HG03175 (cell line): ENCODE measurements around the gene SPEM2.
A peak's percentile ranks its signal among the peaks of the same experiment; 100 is the strongest.

Experiments used
- ATAC-seq: cut with Tn5 transposase; IDR thresholded peaks from one replicate; pipeline ENCODE4 v1.9.1; 2021; ENCODE audit warnings: mild to moderate bottlenecking, moderate library complexity; ENCODE audit not compliant: unreplicated experiment

Gene SPEM2

DNA sequence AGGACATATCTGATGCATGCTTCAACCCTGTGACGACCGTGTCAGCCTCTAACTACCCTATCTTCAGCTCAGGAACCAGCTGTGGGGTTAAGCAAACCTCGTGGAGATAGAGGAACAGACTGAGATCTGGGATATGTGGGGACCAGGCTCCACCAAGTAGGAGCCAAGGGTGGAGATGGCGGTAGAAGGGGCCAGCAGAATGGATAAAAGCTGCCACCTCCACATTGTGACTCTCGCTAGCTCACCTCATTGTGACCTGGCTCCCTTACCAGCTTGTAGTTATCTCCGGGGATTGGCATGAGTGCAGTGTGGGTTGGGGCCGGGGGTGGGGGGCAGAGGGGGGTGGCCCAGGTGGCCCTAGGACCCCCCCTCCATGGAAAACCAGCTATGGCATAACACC lies at the start of gene SPEM2:
Gene SPEM2, plus strand, starts transcription at position 301 of the 400 bp plus-strand sequence. Its CDS starts 73 bp downstream, at position 374.
- no peak for ATAC-seq

DNA sequence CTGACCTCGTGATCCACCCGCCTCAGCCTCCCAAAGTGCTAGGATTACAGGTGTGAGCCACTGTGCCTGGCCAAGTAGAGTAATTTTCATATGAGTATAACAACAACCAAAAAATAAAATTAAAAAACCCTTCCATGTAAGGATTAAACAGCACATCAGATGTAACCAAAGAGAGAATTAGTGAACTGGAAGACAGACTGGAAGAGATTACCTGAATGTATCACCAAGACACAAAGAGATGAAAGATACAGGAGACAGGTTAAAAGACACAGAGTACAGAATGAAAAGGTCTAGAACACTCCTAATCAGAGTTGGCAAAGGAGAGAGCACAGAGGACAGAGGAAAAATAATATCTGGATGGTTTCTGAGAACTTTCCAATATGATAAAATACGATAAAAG lies 46.3 kb upstream of the SPEM2 start:
- ATAC-seq: no peak

DNA sequence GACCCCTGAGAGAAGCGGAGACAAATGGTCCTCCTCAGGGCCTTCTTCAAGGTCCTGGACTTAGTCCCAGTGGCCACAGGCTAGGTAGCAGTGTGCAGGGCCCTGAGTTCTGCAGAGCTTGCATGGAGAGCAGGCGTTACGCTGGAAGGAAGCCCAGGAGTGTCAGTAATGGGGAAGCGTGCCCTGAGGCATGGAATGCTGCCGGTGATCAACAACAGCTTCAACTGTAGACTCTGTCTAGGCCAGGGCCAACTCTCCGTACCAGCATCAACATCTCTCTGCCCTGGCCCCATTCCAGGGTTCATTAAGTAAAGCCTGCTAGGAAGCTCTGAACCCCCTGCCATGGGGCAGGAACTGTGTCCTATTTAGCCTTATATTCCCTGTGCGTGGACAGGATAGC lies 45.1 kb upstream of the SPEM2 start:
- no peak for ATAC-seq

DNA sequence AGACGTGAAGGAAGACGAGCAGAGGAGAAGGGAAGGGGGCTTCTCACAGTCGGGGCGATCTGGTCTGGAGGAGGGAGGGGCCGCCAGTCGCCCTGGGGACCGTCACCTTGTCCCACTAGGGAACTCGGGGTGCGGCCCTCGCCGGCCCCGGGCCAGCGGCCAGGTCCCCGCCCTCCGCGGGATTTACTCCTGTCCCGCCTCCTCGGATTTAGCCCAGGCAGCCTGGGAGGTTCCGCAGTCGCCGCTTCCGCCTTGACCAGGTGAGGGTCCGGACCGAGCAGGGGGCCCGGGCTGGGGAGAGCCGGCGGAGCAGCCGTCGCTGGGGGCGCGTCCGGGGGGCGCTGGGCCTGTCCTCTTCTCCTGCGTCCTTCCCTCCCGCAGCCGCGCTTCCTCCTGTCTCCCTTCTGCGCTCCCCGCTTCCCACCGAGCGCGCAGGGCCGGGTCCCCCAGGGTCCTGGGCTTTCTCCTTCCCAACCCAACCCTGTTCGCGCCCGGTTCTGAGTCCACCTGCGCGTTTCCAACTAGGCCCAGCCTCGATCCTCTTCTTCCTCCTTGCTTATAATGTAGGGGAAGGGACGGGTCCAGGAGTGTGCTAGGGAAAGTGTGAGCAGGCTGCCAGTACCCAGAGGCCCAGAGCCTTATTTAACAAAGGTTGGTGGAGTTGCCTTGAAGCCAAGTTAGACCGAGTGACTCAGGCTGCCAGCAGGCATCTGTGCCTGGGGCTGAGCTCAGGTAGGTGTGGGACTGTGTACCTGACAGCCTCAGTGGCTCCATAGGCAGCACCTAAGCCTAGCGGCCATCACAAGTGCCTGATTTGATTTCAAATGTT lies 44.3 kb upstream of the SPEM2 start, which contains the start of gene TNK1:
Gene TNK1, plus strand, starts transcription at position 235 of the 829 bp plus-strand sequence. CDS start 1,838 bp downstream, outside the sequence.
- no peak for ATAC-seq

DNA sequence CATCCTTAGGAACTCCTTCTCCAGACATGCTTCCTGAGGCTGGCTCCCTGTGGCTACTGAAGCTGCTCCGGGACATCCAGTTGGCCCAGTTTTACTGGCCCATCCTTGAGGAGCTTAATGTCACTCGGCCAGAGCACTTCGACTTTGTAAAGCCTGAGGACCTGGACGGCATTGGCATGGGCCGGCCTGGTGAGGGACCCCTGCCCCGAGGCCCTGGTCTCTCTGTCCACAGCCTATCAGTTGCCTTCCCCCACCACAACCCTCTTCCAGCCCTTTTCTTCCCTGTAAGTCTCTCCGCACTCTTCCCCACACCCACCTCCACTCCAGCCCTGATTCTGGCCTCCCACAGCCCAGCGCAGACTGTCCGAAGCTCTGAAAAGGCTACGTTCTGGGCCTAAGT lies 42.5 kb upstream of the SPEM2 start:
- ATAC-seq: no peak

DNA sequence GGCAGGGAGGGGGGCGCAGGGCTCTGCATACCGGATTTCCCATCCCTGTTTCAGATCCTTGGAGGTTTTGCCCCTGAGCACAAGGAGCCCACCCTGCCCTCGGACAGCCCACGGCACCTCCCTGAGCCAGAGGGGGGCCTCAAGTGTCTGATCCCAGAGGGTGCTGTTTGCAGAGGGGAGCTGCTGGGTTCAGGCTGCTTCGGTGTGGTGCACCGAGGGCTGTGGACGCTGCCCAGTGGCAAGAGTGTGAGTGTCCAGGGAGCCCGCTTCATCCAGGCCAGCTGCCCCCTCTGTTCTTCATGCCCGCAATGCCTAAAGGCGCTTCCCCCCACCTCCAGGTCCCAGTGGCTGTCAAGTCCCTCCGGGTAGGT lies 42.1 kb upstream of the SPEM2 start:
- ATAC-seq: no peak

DNA sequence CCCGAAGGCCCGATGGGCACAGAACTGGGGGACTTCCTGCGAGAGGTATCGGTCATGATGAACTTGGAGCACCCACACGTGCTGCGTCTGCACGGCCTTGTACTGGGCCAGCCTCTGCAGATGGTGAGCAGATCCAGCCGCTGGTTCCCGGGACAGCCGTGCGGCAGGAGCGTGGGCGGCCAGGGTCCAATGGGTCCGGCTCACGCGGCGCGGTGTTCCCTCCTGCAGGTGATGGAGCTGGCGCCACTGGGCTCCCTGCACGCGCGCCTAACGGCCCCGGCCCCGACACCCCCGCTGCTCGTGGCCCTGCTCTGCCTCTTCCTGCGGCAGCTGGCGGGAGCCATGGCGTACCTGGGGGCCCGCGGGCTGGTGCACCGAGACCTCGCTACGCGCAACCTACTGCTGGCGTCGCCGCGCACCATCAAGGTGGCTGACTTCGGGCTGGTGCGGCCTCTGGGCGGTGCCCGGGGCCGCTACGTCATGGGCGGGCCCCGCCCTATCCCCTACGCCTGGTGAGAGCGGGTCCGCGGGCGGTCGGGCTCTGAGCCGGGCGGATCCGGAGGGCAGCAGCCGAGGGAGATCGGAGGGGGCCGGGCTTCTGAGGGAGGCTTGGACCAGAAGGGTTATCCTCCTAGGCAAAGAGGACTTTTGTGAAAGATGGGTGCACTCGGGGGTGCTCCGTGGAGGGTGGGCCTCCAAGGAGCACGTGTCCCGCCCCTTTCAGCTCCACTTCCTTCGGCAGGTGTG lies 41.5 kb upstream of the SPEM2 start:
- ATAC-seq: peak; percentile 80

DNA sequence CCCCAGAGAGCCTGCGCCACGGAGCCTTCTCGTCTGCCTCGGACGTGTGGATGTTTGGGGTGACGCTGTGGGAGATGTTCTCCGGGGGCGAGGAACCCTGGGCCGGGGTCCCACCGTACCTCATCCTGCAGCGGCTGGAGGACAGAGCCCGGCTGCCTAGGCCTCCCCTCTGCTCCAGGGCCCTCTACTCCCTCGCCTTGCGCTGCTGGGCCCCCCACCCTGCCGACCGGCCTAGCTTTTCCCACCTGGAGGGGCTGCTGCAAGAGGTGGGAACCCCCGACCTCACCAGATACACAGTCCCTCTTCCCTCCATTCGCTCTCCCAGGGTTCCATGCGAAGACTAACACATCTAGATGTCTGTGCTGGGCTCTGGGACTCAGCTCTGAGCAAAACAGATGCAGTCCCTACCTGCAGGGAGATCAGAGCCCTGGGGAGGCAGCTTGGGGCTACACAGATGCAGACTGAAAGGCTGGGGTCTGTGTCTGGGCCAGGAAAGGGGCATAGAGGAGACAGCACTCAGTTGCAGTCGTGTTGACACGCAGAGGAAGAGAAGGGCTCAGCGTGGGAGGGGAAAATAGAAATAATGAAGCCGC lies 40.8 kb upstream of the SPEM2 start:
- no peak for ATAC-seq

DNA sequence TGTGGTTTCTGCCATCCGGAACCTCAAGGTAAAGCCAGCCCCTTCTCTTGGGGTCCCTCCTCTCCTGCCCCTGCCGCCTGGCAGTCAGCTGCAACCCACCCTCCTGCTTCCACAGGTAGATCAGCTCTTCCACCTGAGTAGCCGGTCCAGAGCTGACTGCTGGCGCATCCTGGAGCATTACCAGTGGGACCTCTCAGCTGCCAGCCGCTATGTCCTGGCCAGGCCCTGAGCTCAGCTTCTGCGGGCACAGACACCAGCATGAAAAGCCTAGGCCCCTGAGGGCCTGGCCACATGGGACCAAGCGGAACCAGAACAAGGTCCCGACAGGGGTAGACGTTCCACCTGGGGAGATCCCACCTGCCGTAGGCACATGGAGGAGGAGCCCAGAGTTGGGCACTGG lies 36.6 kb upstream of the SPEM2 start:
- ATAC-seq: no peak

DNA sequence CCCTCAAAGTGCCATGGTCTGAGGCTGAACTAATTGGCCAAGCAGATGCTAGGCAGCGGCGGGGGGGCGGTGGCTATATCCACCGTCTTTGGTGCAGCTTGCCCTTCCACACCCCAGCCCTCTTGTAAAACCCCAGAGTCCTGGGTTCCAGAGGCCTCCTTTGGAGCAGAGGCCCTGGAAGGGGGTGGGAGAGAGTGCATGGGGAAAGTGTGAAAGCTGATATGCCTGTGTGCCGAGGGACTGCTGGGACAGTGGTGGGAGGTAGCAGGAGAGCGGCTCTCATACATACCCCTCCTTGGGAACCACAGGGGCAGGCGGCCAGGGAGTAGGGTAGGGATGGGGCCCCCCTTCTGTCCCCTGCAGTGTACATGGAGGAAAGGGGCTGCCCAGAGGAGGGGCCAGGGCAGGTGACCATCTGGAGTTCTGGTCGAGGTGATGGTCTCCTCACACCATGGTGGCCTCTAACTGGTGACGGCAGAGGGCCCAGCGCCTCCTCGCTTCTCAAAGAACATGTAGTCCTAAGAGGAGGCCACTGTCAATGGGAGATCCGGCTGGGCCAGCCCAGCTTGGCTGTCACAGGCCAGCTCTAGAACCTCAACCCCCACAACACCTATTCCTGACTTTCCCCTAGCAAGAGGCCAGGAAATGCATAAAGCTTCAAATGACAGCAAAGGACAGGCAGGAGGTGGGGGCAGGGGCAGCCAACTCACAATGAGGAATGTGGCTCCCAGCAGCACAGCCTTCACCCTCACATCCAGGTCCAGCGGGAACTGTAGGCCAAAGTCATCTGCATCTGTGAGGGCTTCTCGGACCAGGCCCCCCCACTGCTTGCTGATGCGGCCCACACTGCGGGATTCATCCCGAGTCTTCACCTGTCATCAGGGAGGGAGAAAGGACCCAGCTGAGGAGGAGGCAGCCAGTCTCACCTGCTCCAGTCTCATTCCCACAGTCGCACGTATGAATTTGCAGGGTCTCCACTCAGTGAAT lies 35.2 kb upstream of the SPEM2 start:
- ATAC-seq: no peak

DNA sequence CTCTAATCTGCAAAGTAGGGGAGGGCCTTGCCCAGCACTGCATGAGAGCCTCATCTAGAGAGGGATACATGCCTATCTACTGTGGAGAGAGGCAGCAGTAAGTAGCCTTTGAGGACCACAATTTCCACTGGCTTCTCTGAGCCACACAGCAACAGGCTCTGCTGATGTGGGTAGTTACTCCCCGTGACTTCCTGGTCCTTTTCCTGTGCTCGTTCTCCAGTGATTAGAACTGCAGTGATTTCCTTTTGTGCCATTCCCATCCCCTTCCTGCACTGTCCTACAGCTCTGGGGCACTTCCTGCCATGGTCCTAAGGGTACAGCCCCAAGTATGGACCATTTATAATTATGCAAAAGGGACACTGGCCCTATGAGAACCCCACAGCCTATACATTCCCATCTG lies 34.1 kb upstream of the SPEM2 start:
- no peak for ATAC-seq

DNA sequence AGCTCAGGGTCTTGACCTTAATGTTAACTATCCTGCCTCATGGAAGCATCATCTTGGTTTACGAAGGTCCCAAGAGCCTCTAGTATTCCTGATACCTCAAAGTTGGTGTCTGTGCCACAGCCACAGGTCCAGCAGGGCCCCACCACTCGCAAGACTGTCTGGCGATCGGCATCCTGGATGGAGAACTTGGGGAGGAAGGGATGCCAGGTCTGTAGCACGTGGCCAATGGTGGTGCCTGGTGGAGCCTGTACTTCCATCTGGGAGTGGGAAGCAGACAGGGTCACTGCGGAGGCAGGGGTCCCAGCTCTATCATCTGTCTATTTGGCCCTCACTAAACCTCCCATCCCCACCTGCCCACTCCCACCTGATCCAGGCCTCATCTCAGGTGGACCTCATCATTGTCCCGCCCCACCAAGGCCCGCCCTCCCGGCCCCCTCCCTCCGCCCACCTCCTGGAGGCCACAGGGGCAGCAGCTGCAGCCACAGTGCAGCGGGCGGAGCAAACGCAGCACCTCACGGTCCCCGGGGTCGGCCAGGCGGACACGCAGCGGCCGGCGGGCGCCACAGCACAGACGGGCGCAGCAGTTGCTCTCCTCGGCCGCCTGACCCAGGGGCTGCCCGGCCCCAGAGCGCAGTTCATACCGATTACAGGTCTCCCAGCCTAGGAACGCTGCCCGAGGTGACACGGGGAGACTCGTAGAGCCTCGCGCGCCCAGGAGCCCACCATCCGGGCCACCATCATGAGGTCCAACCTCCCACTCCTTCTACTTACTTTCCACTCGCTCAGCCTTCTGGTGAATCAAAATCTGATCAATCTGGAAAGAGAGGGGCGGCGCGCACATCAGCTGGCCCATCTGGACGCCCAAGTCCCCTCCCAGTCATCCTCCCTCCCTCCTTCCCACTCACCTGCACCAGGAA lies 32.5 kb upstream of the SPEM2 start:
- ATAC-seq: no peak

DNA sequence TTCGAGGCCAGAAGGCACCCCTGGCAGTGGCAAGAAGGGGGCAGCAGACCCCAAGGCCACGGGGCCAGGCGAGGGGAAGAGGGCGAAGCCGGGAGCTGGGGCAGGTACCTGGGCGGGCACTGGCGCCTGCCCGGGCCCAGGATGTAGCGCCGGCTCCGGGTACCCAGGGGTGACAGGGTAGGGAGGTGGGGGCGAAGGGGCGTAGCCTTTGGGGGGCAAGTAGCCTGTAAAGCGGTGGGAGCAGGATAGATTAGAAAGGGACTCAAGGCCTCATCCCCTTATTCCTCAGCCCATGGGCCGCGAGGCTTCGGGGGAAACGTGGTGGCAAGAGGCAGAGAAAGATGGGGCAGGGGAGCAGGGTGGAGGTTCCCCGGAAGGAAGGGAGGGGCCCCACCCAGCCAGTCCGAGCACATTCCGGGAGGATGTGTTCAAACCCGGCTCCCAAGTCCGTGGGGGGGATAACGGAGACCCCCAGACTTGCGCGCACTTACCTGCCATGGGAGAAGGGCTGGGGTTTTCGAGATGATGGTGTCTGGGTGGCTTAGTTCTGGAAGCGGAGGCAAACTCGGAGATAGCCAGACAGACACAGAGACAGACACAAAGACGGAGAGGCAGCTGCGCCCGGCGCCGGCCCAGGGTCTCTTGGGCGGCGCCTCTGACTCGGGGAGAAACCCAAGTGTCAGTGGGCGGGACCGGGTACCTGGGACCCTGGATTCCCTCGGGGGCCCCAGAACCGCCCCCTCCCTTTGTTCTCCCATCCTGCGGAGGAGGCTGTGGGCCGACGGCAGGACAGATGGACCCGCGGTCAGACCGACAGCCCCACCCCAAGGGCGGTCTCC lies 31.6 kb upstream of the SPEM2 start:
- peak; percentile 32 for ATAC-seq

DNA sequence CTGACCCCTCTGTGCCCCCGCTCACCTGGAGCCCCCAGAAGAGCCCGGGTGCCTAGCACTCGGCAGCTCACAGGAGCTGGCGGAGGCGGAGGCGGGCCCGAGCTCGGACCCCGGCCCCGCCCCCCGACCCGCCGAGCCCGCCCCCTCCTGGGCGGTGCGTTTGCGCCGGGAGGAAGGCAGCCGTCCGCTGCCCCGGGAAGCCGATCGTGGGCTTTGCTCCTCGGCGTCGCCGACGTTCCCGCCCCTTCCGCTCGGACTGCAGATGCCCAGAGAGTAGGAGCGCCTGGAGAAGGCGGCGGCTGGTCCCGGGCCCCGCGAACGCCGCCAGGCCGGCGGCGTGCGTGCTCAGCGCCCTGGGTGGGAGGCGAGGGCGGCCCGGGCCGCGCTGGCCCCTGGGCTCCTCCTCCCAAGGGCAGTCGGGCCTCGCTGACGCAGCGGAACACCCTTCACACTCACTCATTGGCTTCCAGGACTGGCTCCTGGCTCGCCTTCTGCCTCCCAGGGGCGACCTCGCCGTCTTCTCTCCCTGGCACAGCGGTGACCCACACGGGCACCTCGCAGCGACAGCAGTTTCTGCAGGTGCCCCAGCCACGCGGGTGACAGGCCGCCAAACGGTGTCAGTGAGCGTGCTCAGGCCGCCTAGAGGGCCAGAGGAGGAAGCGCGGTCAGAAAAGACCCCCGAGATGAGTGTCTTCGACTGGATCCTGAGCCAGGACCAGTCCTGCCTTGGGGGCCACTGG lies 30.8 kb upstream of the SPEM2 start, which contains the start of gene PLSCR3:
Gene PLSCR3, minus strand, starts transcription at position 74 of the 740 bp plus-strand sequence. CDS start 415 bp downstream, outside the sequence.
- ATAC-seq: peak; percentile 69

DNA sequence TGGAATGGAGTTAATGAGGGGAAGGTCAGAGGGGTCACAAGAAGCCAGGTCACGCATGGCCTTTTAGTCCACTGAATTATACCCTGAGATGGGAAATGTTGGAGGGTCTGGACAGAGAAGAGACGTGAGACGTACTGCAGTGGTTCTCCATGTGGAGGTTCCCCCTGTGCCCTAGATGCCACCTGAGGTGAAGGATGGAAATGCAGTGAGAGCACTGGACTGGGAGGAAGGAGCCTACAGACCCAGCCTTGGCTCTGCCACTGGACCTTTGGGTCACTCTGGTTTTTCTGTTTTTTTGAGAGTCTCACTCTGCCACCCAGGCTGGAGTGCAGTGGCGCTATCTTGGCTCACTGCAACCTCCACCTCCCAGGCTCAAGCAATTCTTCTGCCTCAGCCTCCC lies 29.3 kb upstream of the SPEM2 start:
- no peak for ATAC-seq

DNA sequence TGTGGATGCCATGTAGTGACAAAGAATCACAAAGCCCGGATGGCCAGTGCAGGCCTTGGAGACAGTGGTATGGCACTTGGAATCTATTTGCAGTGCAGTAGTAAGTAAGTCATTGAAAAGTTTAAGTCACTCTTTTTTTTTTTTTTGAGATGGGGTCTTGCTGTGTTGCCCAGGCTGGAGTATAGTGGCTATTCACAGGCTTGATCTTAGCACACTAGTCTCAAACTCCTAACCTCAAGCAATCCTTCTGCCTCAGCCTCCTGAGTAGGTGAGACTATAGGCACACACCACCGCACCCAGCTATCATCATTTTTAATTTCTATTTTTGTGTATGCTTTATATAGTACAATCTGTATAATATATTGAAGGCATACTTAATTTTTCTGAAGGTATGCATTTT lies 26.8 kb upstream of the SPEM2 start:
- ATAC-seq: no peak

DNA sequence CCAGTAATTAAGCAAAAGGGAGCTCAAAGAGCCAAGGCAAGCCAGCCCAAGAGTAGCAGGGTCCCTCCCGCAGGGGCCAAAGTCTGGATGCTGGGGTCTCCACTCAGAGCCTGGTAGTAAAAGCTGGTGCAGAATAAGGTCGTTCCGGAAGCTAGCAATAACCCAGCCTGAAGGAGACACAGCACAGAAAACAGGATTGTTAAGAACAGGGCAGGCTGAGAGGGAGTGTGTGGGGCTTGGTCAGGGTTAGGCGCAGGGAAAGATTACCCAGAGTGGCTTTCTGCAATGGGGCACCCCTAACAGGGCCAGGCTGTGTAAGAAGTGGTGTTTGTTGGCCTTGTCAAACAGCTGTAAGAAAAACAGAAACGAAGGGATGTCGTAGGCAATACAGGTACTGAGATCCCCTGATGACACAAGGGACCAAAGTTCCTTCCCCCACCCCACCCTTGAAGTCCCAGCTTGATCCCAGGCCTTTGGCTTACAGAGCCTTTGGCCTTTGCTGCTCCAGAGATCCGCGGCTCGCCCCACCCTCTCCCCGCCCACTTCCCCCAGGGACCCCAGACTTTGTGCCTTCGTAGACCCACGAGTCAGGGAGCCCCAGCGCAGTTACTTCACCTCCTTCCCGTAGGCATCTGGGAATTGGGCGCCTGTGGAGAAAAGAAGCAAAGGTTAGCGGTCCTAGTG lies 22.2 kb upstream of the SPEM2 start:
- no peak for ATAC-seq

DNA sequence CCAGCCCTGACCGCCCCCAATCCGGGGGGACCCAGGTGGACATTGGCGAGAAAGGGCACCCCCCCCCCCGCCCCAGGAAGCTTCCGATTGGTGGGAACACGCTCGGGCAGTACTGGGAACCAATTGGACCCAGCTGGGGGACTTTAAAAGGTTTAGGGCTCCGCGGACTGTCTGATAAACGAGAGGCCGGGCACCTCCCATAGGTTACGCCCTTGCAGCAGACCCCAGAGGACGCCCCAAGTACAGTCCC lies 21.8 kb upstream of the SPEM2 start:
- no peak for ATAC-seq
